Fibroblast of lung (primary cell): ENCODE results near the gene DGAT2L6. TPM values are rescaled to one million over a fixed set of nuclear protein-coding genes. Genes with fewer than 3 reads are reported as not detected.

Experiments
- DNase-seq, 2 donors: peaks; one replicate each; pipeline versions ENCODE4 v3.0.0 to v3.0.0-alpha.2; 2010; ENCODE audit warnings: low read depth in 2 of 2
- H2AFZ ChIP-seq: 2 replicates; pipeline ENCODE4 v1.5.1; 2012; ENCODE audit warnings: low read length, control low read depth, inconsistent platforms
- H3K27ac ChIP-seq: 2 replicates; pipeline ENCODE4 v1.5.1; 2011; ENCODE audit warnings: low read length, control low read depth; ENCODE audit not compliant: insufficient read depth
- H3K27me3 ChIP-seq: 2 replicates; pipeline ENCODE4 v1.5.1; 2011; ENCODE audit warnings: mild to moderate bottlenecking, low read length; ENCODE audit not compliant: control insufficient read depth, insufficient read depth
- H3K36me3 ChIP-seq: 2 replicates; pipeline ENCODE4 v1.5.1; 2011; ENCODE audit warnings: low read length; ENCODE audit not compliant: control insufficient read depth, insufficient read depth
- H3K4me1 ChIP-seq: 2 replicates; pipeline ENCODE4 v1.5.1; 2011; ENCODE audit warnings: low read length; ENCODE audit not compliant: control insufficient read depth, insufficient read depth; ENCODE audit errors: extremely low read depth
- H3K4me2 ChIP-seq: 2 replicates; pipeline ENCODE4 v1.5.1; 2011; ENCODE audit warnings: low read length, control low read depth; ENCODE audit not compliant: insufficient read depth; ENCODE audit errors: extremely low read depth
- H3K4me3 ChIP-seq, 4 experiments: fragments of 200-600 bp in 1 of 4; sonication (generic) in 1 of 4; replicated peaks in 1 of 4; 2 replicates each; pipeline ENCODE4 v1.5.1; 2011 to 2016; ENCODE audit warnings: low read length in 4 of 4, low read depth in 3 of 4, mild to moderate bottlenecking in 3 of 4, control low read depth in 2 of 4, inconsistent platforms in 1 of 4, mixed read lengths in 1 of 4; ENCODE audit not compliant: insufficient read depth in 1 of 4; ENCODE audit errors: control extremely low read depth in 1 of 4
- H3K79me2 ChIP-seq: 2 replicates; pipeline ENCODE4 v1.5.1; 2012; ENCODE audit warnings: mild to moderate bottlenecking, low read length, inconsistent platforms; ENCODE audit not compliant: control insufficient read depth, insufficient read depth
- H3K9ac ChIP-seq: 2 replicates; pipeline ENCODE4 v1.5.1; 2011; ENCODE audit warnings: mild to moderate bottlenecking, low read length, control low read depth; ENCODE audit not compliant: insufficient read depth
- H3K9me3 ChIP-seq: 2 replicates; pipeline ENCODE4 v1.5.1; 2012; ENCODE audit warnings: low read depth, low read length; ENCODE audit not compliant: control insufficient read depth, insufficient read depth
- H4K20me1 ChIP-seq: 2 replicates; pipeline ENCODE4 v1.5.1; 2011; ENCODE audit warnings: low read length; ENCODE audit not compliant: control insufficient read depth, insufficient read depth; ENCODE audit errors: extremely low read depth
- EZH2 ChIP-seq: IDR thresholded peaks from 2 replicates; pipeline ENCODE4 v1.5.1; 2012; ENCODE audit warnings: low read length, control low read depth, mild to moderate bottlenecking; ENCODE audit errors: missing control alignments
- polyA plus RNA-seq, 2 donors: library from polyadenylated mRNA; depleted of rRNA in 1 of 2; stranded (reverse) in 1 of 2; unstranded in 1 of 2; fragments of >200 nt; gene quantifications; 2 replicates each; pipeline ENCODE4 v1.2.1, GENCODE V29; 2011 to 2012; ENCODE audit warnings: missing spikeins in 1 of 2
- total RNA-seq: library from RNA; depleted of rRNA; stranded (reverse); fragments of >200 nt; gene quantifications from 2 replicates; pipeline ENCODE4 v1.2.1, GENCODE V29; 2014
- TF ChIP-seq, protein P1 (sequence below), 2 donors: IDR thresholded peaks in 1 of 2; conservative IDR thresholded peaks in 1 of 2; 1 replicate in 1 of 2; 2 replicates in 1 of 2; pipeline ENCODE4 v1.5.1; 2011 to 2012; ENCODE audit warnings: low read length in 2 of 2, control low read depth in 1 of 2, inconsistent platforms in 1 of 2, low read depth in 1 of 2, mild to moderate bottlenecking in 1 of 2

DGAT2L6 gene
- total and polyA plus RNA-seq, 2 donors (not counting 1 experiment from before 2014, with no cell fraction given), result not detected

DNA sequence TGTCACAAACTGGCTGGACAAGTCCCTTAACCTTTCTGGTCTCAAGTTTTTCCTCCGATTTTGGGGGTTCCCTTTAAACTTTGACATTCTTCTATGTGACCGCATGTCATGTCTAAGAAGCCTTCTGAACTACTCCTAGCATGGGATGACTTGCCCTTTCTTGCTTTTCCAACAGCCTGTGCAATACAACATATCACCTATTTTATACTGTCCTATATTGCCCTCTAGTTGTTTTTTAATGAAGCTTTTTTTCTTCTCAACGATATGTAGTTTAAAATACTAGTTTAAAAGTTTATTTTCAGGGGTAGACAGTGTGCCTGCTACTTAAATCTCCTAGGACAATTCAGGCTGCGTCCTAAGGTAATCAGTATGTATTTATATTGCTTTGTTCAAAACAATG is 45.1 kb upstream of the DGAT2L6 start:
- H3K27me3 ChIP-seq, result no peaks in the 10 kb centered on the region
- H3K9me3 ChIP-seq, result no peaks in the 10 kb centered on the region
- peak in 1 of 2 donors; percentile 5 for DNase-seq
- H2AFZ ChIP-seq, result no peak overlapping the region
- peaks cover 6% of the 10 kb centered on the region for H3K4me1 ChIP-seq
- H3K4me2 ChIP-seq, result no peak overlapping the region
- H3K4me3 ChIP-seq, result no peak overlapping the region
- H4K20me1 ChIP-seq, result no peaks in the 10 kb centered on the region
- no peaks in the 10 kb centered on the region for H3K36me3 ChIP-seq
- H3K27ac ChIP-seq, result no peak overlapping the region
- H3K9ac ChIP-seq, result no peak overlapping the region
- peaks cover 18% of the 10 kb centered on the region for H3K79me2 ChIP-seq
- TF ChIP-seq EZH2, result no peak
- TF ChIP-seq, protein P1, sequence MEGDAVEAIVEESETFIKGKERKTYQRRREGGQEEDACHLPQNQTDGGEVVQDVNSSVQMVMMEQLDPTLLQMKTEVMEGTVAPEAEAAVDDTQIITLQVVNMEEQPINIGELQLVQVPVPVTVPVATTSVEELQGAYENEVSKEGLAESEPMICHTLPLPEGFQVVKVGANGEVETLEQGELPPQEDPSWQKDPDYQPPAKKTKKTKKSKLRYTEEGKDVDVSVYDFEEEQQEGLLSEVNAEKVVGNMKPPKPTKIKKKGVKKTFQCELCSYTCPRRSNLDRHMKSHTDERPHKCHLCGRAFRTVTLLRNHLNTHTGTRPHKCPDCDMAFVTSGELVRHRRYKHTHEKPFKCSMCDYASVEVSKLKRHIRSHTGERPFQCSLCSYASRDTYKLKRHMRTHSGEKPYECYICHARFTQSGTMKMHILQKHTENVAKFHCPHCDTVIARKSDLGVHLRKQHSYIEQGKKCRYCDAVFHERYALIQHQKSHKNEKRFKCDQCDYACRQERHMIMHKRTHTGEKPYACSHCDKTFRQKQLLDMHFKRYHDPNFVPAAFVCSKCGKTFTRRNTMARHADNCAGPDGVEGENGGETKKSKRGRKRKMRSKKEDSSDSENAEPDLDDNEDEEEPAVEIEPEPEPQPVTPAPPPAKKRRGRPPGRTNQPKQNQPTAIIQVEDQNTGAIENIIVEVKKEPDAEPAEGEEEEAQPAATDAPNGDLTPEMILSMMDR (conservative IDR thresholded peaks at IDR 0.05 in 1 of 2, IDR thresholded peaks at IDR 0.05 in 1 of 2; ENCODE audit: low read depth in 1 of 2, low read length in 2 of 2), result no peak

DNA sequence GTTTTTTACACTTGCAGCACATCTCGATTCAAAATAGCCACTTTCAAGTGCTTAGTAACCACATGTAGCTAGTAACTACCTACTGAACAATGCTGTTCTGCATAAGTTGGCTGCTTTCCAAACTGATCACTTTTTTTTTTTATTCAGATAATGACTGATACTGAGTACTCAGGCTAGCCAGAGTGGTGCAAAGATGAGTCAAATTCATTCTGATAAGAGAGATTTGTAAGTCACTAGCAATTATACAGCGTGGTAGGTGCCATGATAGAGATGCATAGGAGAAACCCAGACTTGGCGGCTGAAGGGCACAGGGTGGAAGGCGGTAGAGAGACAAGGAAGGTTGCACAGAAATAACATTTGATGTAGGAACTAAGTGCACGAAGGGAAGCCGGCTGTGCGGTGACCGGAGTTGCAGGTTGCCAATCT is 44.4 kb upstream of the DGAT2L6 start:
- H3K27ac ChIP-seq, result peak overlapping the region; percentile 95

DNA sequence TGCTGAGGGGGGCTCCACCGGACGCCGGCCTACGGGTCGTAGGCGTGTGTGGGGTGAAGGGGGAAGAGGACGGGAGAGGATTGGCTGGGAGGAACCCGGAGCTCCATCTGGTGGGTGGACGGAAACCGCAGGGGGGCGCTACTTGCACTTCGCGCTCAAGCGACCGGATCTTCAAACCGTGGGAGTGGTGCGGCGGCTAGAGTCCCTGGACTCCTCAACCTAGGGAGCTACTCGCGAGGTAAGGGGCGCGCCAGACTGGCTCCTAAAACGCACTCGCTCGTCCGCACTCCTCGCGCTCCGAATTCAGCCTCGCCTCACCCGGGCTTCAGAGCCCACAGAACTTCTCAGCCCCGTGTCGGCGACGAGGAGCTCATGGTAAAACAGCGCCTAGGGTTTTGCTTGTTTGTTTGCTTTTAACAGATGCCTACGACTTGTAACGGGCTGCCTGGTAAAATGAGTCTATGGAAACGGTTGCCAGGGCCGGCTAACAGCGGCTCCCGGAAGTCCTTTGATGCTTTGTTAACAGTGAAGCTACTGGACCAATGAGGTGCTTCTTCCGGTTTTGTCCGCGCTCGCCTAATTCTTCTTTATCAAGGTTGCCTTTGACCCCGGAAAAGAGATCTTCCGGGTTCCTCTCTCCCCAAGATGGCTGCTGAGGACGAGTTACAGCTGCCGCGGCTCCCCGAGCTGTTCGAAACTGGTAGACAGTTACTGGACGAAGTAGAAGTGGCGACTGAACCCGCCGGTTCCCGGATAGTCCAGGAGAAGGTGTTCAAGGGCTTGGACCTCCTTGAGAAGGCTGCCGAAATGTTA is 43.8 kb upstream of the DGAT2L6 start, which contains the start of gene IGBP1:
TSS of gene IGBP1 (plus strand) at position 145 of the 813 bp plus-strand sequence. CDS start at position 646, 501 bp downstream.
- Histone ChIP-seq H3K4me1 (peaks cover 6% of the 10 kb centered on the region), H3K4me2 (peak within 1 kb of the TSS; percentile 87), H3K79me2 (peaks cover 18% of the 10 kb centered on the region), H3K9me3 (no peaks in the 10 kb centered on the region), H3K4me3 (peak within 1 kb of the TSS; percentile 60 to 98 (median 74)), H3K27me3 (no peaks in the 10 kb centered on the region), H4K20me1 (no peaks in the 10 kb centered on the region), H3K27ac (peak within 1 kb of the TSS; percentile 95), H3K36me3 (no peaks in the 10 kb centered on the region), H2AFZ (peak within 1 kb of the TSS; percentile 81), H3K9ac (peak within 1 kb of the TSS; percentile 86)
- TF ChIP-seq, protein P1 (conservative IDR thresholded peaks at IDR 0.05 in 1 of 2, IDR thresholded peaks at IDR 0.05 in 1 of 2; ENCODE audit: low read depth in 1 of 2, low read length in 2 of 2), result peak; percentile 61
- no peak for TF ChIP-seq EZH2
- DNase-seq, result peak; percentile 83 to 88

More for the DNA sequence above, 44.4 kb upstream of the DGAT2L6 start:
- Histone ChIP-seq H3K36me3 (no peaks in the 10 kb centered on the region), H2AFZ (peak overlapping the region; percentile 43), H3K4me1 (peaks cover 6% of the 10 kb centered on the region), H3K79me2 (peaks cover 18% of the 10 kb centered on the region), H4K20me1 (no peaks in the 10 kb centered on the region), H3K27me3 (no peaks in the 10 kb centered on the region), H3K9me3 (no peaks in the 10 kb centered on the region), H3K4me2 (peak overlapping the region; percentile 87), H3K9ac (no peak overlapping the region), H3K4me3 (peak overlapping the region; percentile 60 to 98 (median 74))
- TF ChIP-seq, protein P1 (conservative IDR thresholded peaks at IDR 0.05 in 1 of 2, IDR thresholded peaks at IDR 0.05 in 1 of 2; ENCODE audit: low read depth in 1 of 2, low read length in 2 of 2), result no peak
- TF ChIP-seq EZH2, result no peak
- DNase-seq, result peak in 1 of 2 donors; percentile 7
